ENCODE results near the gene SFTPA2. TPM values are rescaled to one million over a fixed set of nuclear protein-coding genes. Genes with fewer than 3 reads are reported as not detected.

Gene SFTPA2
- total and polyA plus RNA-seq, 2 experiments from 2014 or later = not detected

DNA sequence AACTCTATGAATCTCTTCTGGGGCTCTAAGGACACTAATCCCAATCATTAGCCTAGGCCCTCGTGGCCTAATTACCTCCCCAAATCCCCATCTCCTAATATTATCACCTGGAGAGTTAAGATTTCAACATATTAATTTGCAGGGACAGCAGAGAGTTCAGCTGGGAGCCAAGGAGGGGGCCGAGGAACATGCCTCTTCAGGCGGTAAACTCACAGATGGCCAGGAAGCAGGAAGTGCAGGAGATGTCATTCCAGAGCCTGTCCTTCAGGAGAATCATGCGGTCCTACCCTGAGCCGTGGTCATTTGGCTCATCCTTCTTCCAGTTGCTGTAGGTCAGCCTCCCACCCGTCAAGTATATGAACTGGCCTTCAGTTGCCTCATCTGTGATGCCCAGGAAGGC lies 21.9 kb upstream of the SFTPA2 start (continued):
- no peak for TF ChIP-seq REST (IDR thresholded peaks at IDR 0.05; ENCODE audit: unreplicated experiment)
- TF ChIP-seq EZH2phosphoT487 (IDR thresholded peaks at IDR 0.05; ENCODE audit: unreplicated experiment) = no peak

DNA sequence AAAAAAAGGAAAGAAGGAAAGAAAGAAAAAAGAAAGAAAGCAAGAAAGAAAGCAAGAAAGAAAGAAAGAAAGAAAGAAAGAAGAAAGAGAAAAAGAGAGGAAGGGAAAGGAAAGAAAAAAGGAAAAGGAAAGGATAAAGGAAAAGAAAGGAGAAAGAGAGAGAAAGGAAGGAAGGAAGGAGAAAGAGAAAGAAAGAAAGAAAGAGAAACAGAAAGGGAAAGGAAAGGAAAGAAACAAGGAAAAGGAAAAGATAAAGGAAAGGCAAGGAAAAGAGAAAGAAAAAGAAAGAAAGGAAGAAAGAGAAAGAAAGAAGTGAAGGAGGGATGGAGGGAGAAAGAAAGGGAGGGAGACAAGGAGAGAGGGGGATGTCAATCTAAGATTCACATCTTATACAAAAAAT lies 20.8 kb upstream of the SFTPA2 start:
- no peak for ATAC-seq
- H3K27ac Mint-ChIP-seq = no peak overlapping the region

GRCh38 chr10:79579361-79579760 lies 19.2 kb upstream of the SFTPA2 start:
- no peak overlapping the region for H3K4me2 ChIP-seq
- Mint-ChIP-seq H3K9me3 (peaks cover 17% of the 10 kb centered on the region), H3K27me3 (ENCODE audit: insufficient read depth, low read depth, poor library complexity) (no peaks in the 10 kb centered on the region), H3K27ac (no peak overlapping the region), H3K4me3 (no peak overlapping the region), H3K4me1 (no peaks in the 10 kb centered on the region; the same call in 2 of the 3 replicates), H3K36me3 (ENCODE audit: low read depth) (no peaks in the 10 kb centered on the region; the same call in 2 of the 3 replicates)
- no peaks in the 10 kb centered on the region for H3K9me2 ChIP-seq (ENCODE audit: insufficient read depth)
- no peaks in the 10 kb centered on the region for H3K79me2 ChIP-seq (replicated peaks; ENCODE audit: insufficient read depth)
- H3K36me3 ChIP-seq (ENCODE audit: insufficient read depth) = no peaks in the 10 kb centered on the region
- H3K27ac ChIP-seq (ENCODE audit: low read depth) = no peak overlapping the region
- no peak overlapping the region for H2AFZ ChIP-seq
- H3K27me3 ChIP-seq (ENCODE audit: insufficient read depth) = no peaks in the 10 kb centered on the region
- no peaks in the 10 kb centered on the region for H3F3A ChIP-seq (replicated peaks; ENCODE audit: low read depth)
- H4K20me1 ChIP-seq (replicated peaks; ENCODE audit: insufficient read depth) = no peaks in the 10 kb centered on the region
- DNase-seq (ENCODE audit: low spot score) = no peak
- H3K4me3 ChIP-seq = no peak overlapping the region
- ATAC-seq = no peak
- no peaks in the 10 kb centered on the region for H3K4me1 ChIP-seq (ENCODE audit: insufficient read depth)
- TF ChIP-seq ZNF114 (CRISPR knock-in tag; IDR thresholded peaks at IDR 0.05) (no peak), REST (IDR thresholded peaks at IDR 0.05; ENCODE audit: unreplicated experiment) (no peak), CTCF (conservative IDR thresholded peaks at IDR 0.05; ENCODE audit: low read depth in 2 of 2) (no peak), EZH2phosphoT487 (IDR thresholded peaks at IDR 0.05; ENCODE audit: unreplicated experiment) (no peak), POLR2AphosphoS5 (IDR thresholded peaks at IDR 0.05; ENCODE audit: low read depth) (no peak), ZNF331 (CRISPR knock-in tag; IDR thresholded peaks at IDR 0.05; ENCODE audit: low read depth) (no peak), JUNB (IDR thresholded peaks at IDR 0.05; ENCODE audit: unreplicated experiment) (no peak), NANOG (IDR thresholded peaks at IDR 0.05; ENCODE audit: borderline replicate concordance) (no peak), EZH2 (IDR thresholded peaks at IDR 0.05; ENCODE audit: low read depth, unreplicated experiment) (no peak)
- TF ChIP-seq, protein P1, sequence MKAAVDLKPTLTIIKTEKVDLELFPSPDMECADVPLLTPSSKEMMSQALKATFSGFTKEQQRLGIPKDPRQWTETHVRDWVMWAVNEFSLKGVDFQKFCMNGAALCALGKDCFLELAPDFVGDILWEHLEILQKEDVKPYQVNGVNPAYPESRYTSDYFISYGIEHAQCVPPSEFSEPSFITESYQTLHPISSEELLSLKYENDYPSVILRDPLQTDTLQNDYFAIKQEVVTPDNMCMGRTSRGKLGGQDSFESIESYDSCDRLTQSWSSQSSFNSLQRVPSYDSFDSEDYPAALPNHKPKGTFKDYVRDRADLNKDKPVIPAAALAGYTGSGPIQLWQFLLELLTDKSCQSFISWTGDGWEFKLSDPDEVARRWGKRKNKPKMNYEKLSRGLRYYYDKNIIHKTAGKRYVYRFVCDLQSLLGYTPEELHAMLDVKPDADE (IDR thresholded peaks at IDR 0.05) = no peak

More for the DNA sequence above, 20.8 kb upstream of the SFTPA2 start:
- Mint-ChIP-seq H3K4me3 (no peak overlapping the region), H3K27me3 (ENCODE audit: insufficient read depth, low read depth, poor library complexity) (no peaks in the 10 kb centered on the region), H3K4me1 (no peaks in the 10 kb centered on the region; the same call in 2 of the 3 replicates), H3K9me3 (peaks cover 5% of the 10 kb centered on the region; the same call in 2 of the 3 replicates), H3K36me3 (ENCODE audit: low read depth) (no peaks in the 10 kb centered on the region)
- H4K20me1 ChIP-seq (replicated peaks; ENCODE audit: insufficient read depth) = no peaks in the 10 kb centered on the region
- H3K4me1 ChIP-seq (ENCODE audit: insufficient read depth) = no peaks in the 10 kb centered on the region
- H2AFZ ChIP-seq = no peak overlapping the region
- no peak for DNase-seq (ENCODE audit: low spot score)
- no peaks in the 10 kb centered on the region for H3K27me3 ChIP-seq (ENCODE audit: insufficient read depth)
- no peak overlapping the region for H3K4me2 ChIP-seq
- no peaks in the 10 kb centered on the region for H3K9me2 ChIP-seq (ENCODE audit: insufficient read depth)
- H3K36me3 ChIP-seq (ENCODE audit: insufficient read depth) = no peaks in the 10 kb centered on the region
- no peak overlapping the region for H3K27ac ChIP-seq (ENCODE audit: low read depth)
- H3F3A ChIP-seq (replicated peaks; ENCODE audit: low read depth) = no peaks in the 10 kb centered on the region
- H3K4me3 ChIP-seq = no peak overlapping the region
- no peak for TF ChIP-seq CREB1 (CRISPR knock-in tag; IDR thresholded peaks at IDR 0.05; ENCODE audit: low read depth)
- H3K79me2 ChIP-seq (replicated peaks; ENCODE audit: insufficient read depth) = no peaks in the 10 kb centered on the region

All from GM23338 (cell line).